Right lung (tissue), 5 donors: ENCODE measurements around the gene C4orf50. TPM values are rescaled to one million over a fixed set of nuclear protein-coding genes. Genes with fewer than 3 reads are reported as not detected.
A peak's percentile ranks its signal among the peaks of the same experiment; 100 is the strongest.
"Not testable (repeated sequence)": the region's sequence is repeated elsewhere in the genome, so short reads cannot be mapped to it uniquely, and the experiment has no call there.

Experiments used
- DNase-seq, 2 donors: peaks; one replicate each; pipeline ENCODE4 v3.0.0-alpha.2; 2013
- polyA plus RNA-seq, 5 donors: library from polyadenylated mRNA; unstranded; fragments of 120-200 nt; gene quantifications; one replicate each; pipeline versions ENCODE4 v1.2.1 to v1.2.3, GENCODE V29; 2013; ENCODE audit warnings: inconsistent platforms in 1 of 5, low replicate concordance in 1 of 5; ENCODE audit not compliant: insufficient read length in 5 of 5, insufficient read depth in 1 of 5

C4orf50 gene
- polyA plus RNA-seq, 5 donors, result 0.01 to 0.03 (median 0.01) TPM; not detected in 1

DNA sequence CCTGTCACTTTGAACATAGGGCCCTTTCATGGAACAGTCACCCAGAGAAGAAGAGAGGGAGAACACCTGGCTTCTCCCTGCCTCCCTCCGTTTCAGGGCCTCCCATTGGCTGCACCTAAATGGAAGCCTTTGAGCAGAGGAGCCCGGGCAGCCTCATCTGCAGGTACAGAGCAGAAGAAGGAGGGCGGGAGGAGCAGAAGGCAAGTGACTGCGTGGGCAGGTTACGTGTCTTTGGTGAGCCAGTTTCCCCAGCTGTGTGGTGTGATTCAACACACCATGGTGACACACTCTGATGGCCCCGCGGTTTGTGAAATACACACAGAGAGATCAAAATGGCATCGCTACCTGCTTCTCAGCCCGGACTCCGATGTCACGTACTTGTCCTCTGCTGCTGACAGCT lies 431 bp downstream of the C4orf50 start:
- DNase-seq, result no peak

GRCh38 chr4:6017030-6017429 lies 1.2 kb downstream of the C4orf50 start:
- DNase-seq, result no peak

DNA sequence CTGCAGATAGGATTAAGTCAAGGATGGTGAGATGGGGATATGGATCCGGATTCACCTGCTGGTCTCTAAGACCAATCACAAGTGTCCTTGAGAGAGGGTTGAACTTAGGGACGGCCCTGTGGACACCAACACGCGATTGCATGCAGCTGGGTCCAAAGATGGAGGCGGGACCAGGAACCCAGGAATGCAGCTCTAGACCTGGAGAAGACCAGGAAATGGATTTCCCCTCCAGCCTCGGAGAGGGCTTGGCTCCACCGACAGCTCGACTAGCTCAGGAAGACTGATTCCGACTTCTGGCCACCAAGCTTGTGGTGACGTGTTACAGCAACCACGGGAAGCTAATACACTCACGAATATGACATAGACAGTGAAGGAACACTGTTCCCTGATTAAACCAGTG lies 4.7 kb downstream of the C4orf50 start:
- no peak for DNase-seq

GRCh38 chr4:6012200-6012599 lies 6.0 kb downstream of the C4orf50 start:
- no peak for DNase-seq

DNA sequence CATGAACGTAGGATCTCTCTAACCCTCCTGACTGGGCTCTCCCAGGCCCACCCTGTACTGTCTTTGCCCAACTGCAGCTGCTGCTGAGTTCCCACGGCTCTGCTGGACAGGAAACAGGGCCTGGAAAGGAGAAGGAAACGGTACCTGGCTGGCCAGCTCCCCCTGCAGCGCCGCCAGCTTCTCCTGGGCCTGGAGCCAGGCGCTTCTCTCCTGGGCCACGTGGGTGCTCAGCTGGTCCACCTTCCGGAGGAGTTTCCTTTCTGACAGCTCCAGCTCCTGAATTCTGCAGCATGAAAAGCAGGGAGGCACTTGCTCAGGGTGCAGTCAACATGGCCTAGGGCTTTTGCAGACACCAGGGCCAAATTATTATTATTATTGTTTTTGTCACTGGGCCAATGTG lies 6.5 kb downstream of the C4orf50 start:
- peak in 1 of 2 donors; percentile 23 for DNase-seq

GRCh38 chr4:6011271-6011671 lies 7.0 kb downstream of the C4orf50 start:
- DNase-seq, result no peak

DNA sequence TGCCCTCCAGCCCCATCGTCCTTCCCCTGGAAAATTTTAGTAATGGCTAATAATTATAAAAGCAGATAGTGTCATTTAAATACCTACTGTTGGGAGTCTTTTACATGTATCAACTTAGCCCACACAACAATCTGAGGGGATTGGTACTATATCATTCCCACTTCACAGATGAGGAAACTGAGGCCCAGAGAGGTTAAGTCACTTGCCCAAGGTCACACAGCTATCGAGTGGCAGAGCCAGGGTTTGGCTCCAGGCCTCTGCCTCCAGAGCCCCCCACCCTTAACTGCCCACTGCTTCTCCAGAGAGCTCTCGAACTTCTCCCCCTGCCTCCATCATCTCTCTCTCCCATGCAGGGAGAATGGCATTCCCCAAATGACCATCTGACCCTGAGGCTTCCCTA lies 7.4 kb downstream of the C4orf50 start:
- DNase-seq, result no peak

DNA sequence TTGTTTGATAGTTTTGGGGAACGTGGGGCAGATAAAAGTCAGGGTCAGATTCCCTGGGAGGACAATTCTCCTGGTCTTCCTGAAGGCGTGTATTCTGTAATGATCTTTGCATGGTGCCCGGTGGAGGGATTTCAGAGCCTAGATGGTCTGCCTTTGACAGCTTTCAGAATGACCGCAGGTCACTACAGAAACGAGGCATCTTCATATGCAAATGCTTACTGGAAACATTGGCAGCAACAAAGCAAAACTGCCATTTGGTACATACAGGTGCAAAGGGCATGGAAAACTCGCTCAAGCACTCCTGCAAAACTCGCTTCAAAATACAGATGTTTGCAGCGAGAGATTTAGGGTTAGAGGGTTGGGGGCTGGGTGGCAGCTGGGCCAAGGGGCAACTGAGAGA lies 8.8 kb downstream of the C4orf50 start:
- DNase-seq, result no peak

DNA sequence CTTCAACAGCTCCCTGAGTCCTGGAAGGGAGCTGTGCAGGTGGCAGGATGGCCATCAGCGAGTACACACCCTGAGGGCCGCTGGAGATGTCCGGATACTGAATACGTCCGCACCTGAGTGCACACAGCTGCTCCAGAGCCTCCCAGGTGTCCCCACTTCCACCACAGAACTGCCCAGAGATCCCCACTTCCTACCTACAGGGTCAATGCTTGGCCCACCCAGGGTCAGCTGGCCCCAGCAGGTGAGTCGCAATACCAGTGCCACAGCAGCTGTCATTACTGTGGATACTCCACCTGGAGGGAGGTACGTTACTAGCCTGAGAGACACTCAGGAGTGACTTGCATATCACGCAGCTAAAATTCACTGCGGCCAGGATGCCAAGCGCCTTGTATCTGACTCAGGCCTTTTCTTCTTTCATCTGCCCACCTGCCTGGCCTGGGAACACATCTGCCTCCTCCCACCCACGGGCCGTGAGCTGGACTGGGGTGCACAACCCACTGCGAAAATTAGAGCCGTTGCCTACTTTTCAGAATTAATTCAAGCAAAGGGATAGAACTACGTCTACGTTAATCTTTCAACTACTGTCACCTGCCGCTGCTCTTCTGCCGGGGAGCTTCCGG lies 9.4 kb downstream of the C4orf50 start:
- no peak for DNase-seq

DNA sequence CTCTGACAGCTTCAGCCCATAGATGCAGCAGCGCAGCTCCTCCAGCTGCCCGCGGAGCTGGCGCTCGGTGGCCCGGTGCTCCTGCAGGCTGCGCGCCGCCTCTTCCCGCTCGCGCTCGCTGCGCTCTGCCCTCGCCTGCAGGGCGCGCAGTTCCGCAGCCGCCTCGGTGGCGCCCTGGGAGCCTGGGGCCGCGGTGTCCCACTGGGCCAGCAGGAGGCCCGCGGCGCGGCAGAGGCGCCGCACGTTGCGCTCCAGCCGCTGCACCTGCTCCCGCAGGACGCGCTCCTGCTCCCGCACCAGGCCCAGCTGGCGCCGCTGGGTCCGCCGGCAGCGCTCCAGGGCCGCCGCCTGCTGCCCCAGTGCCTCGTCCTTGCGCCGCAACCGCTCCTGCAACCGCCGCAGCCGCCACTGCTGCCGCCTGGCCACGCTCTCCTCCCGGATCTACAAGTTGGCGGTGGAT lies 10.1 kb downstream of the C4orf50 start:
- DNase-seq, result no peak

DNA sequence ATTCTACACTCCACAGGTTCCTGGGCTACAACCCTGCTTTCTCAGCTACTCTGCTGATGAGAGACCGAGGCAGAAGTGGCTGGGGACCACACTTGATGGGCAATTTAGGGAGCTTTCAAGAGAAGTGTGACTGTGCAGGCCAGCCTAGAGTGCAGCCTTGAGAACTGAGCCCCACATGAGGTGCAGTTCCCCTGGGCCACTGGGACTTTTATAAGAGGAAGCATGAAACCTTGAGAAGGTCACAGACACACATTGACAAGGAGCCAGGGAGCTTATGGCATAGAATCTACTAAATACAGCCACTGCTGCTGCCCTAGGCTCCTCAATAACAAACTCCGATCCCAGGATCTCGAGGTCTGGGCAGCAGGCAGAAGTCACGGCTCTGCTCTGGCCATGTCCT lies 13.1 kb downstream of the C4orf50 start:
- DNase-seq, result no peak

DNA sequence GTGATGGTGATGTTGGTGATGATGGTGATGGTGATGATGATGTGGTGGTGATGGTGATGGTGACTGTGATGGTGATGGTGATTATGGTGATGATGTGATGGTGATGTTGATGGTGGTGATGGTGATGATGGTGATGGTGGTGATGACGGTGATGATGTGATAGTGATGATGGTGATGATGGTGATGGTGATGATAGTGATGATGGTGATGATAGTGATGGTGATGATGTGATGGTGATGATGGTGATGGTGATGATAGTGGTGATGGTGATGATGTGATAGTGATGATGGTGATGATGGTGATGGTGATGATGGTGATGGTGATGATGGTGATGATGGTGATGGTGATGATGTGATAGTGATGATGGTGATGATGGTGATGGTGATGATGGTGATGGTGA lies 14.7 kb downstream of the C4orf50 start:
- not testable (repeated sequence) for DNase-seq

DNA sequence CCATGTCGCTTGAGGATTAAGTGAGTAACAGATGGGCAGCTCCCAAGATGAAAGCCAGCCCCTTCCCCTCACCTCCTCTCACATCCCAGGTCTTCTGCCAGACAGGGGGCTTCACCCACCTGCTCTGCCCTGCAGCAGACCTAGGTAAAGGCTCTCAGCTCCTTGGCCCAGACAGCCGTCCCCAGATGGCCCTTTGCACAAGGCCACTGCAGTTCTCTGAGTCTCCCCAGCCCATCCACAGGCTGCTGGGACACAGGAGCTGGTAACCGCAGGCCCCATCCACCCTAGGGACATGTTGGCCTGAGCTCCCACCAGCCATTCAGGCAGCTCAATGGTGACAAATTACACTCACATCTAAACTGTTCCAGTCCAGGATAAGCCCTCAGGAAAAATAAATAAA lies 15.3 kb downstream of the C4orf50 start:
- DNase-seq, result no peak

DNA sequence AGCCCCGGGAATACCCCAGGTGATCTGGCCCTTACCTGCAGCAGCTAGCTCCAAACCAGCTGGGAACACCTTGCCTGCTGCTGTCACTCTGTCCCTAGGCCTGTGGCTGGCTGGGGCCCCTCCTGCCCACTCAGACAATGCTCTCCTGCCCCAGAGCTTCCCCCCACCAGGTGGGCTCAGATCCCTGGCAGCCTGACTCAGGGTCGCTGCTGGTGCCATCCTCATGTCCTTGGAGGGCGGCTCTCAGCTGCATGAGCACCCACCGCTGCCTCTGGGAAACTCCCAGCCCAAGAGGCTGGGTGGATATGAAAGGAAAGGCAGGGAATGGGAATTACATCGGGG lies 15.8 kb downstream of the C4orf50 start:
- DNase-seq, result no peak

GRCh38 chr4:6001680-6002491 lies 16.3 kb downstream of the C4orf50 start:
- no peak for DNase-seq

GRCh38 chr4:5999830-6000365 lies 18.3 kb downstream of the C4orf50 start:
- DNase-seq, result no peak

- DNase-seq, result no peak
Measured at GRCh38 chr4:5999356-5999755, 18.9 kb downstream of the C4orf50 start.

DNA sequence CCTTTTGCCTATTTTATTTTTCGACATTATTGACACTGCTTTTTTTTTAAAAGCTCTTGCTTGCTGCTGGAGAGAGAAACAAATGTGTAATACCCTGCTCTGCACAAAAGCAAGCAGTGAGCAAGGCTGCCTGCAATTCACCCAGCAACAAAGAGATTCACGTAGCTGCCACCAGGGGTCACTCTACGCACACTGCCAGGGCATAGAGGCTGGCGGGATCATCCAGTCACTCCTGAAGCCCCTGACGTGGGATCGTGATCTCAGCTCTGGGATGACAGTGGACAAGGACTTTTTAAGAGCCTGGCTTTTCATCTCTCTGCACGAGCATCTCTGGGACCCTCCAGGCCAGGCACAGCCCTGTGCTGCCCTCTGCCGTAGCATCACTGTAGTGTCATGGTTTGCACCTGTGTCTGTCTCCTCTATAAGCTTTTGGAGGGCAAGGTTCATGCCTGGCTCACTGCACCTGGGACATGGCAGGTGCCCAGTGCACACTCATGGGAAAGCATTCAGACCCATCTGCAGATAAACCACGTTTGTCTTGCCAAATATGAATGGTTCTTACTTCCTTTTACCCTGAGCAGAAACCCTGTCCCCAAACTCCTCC lies 19.8 kb downstream of the C4orf50 start:
- DNase-seq, result peak; percentile 33 to 60

DNA sequence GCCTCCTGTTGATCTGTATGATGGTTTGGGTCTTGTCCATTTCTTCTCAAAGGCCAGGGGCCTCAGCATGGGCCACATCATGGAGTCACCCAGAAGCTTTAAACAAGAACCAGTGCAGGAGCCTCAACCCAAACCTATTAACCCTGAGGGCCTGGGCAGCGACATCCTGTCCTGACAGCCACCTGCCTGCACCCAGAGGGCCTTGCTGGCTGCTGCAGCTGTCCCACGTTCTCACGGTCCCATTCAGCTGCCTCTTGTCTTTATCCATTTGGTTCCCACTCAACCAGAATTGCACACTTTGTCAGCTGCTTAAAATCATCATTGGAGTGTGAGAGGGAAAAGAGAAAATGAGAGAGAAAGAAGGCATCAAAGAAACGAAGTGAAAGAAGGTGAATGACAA lies 21.6 kb downstream of the C4orf50 start:
- DNase-seq, result no peak

- DNase-seq, result no peak
Measured at GRCh38 chr4:5995901-5996623, 22.2 kb downstream of the C4orf50 start.

DNA sequence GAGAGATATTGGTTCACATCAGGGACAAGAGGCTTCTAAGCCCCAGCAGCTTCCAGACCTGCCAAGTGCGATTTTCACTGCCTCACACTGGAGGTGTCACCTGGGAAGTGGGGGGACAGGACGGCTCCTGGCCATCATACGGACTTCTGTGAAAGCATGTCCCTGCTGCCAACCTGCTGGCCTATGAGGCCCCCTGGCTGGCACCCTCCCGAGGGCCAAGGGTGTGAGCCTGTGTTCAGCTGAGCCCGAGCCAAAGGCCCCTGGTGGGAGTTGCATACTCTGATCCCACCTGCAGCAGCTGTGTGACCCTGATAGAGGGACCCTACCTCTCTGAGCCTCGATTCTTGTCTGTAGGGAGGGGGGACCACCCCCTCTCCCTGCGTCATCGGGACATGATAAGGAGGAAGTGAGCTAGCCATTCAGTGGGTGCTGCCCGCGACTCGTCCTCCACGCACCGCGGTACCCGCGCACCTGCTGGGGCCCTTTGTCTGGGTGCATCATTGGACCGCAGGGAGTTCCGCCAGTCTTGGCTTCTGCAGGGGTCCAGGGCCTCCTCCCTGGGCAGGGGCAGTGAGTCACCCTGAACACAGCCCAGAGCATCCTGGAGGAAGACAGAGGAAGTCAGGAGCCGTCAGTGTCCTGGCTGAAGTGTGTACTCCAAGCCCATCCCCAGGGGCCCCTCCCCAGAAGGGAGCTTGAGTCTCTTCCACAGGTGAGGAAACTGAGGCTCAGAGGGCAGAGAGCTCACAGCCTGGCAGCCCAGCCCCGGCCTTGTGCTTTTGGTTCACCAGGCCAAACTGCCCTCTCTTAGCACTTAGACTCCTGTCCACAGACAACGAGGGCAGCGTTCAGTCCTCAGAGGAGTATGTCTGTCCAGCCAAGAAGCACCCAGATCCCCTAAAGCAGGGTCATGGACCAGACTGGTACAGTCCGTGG lies 24.1 kb downstream of the C4orf50 start:
- no peak for DNase-seq
